Calu3 (cell line): Measurements from ENCODE around the gene MFN2. TPM values are rescaled to one million over a fixed set of nuclear protein-coding genes. Genes with fewer than 3 reads are reported as not detected.

ENCODE experiments used
- BruUV-seq: library from RNA; stranded (reverse); fragments of 400-500 nt; replicated peaks from 2 replicates; lab custom pipeline; 2021; lab: Mats Ljungman, UMichigan
- CTCF ChIA-PET: fragments of 300-600 bp; sonication (Branson Sonifier 250); formaldehyde crosslinking; loops from one replicate; lab custom pipeline; 2022; ENCODE audit warnings: antibody characterized with exemption; lab: Charles Lee
- DNase-seq: peaks from one replicate; pipeline ENCODE4 v3.0.0; 2022
- H3K27ac Mint-ChIP-seq: one replicate; pipeline ENCODE4 v1.8.0; 2022; ENCODE audit warnings: mixed read lengths; ENCODE audit not compliant: unreplicated experiment
- H3K27me3 Mint-ChIP-seq: one replicate; pipeline ENCODE4 v1.8.0; 2022; ENCODE audit warnings: mixed read lengths; ENCODE audit not compliant: unreplicated experiment
- H3K36me3 Mint-ChIP-seq: one replicate; pipeline ENCODE4 v1.8.0; 2022; ENCODE audit warnings: mild to moderate bottlenecking, moderate library complexity, mixed read lengths; ENCODE audit not compliant: insufficient read depth, unreplicated experiment
- H3K4me1 Mint-ChIP-seq: one replicate; pipeline ENCODE4 v1.8.0; 2022; ENCODE audit warnings: mild to moderate bottlenecking, low read depth, mixed read lengths; ENCODE audit not compliant: unreplicated experiment
- H3K4me3 Mint-ChIP-seq: one replicate; pipeline ENCODE4 v1.8.0; 2022; ENCODE audit warnings: mild to moderate bottlenecking, low read depth, moderate library complexity, mixed read lengths; ENCODE audit not compliant: unreplicated experiment
- H3K9me3 Mint-ChIP-seq: one replicate; pipeline ENCODE4 v1.8.0; 2022; ENCODE audit warnings: low read depth, mixed read lengths; ENCODE audit not compliant: unreplicated experiment
- CTCF ChIP-seq: fragments of 200-600 bp; IDR thresholded peaks from one replicate; pipeline ENCODE4 v1.8.0; 2022; ENCODE audit warnings: antibody characterized with exemption; ENCODE audit not compliant: unreplicated experiment
- intact Hi-C: fragments of 100-400 bp; cut with micrococcal nuclease; formaldehyde crosslinking; loops from one replicate; pipeline ENCODE4 v1.10.0; 2022; ENCODE audit not compliant: unreplicated experiment
- total RNA-seq: library from RNA; stranded (reverse); gene quantifications from 2 replicates; pipeline ENCODE4 v1.2.3, GENCODE V29; 2022

The MFN2 gene
- total RNA-seq, 1 experiment from 2014 or later: 61.8 TPM

- no peaks in the 10 kb centered on the region for H3K9me3 Mint-ChIP-seq
- H3K4me3 Mint-ChIP-seq: no peak overlapping the region
- peaks cover 13% of the 10 kb centered on the region for H3K4me1 Mint-ChIP-seq
- peak overlapping the region; percentile 18 for H3K27ac Mint-ChIP-seq
- TF ChIP-seq CTCF: no peak
- H3K27me3 Mint-ChIP-seq: no peaks in the 10 kb centered on the region
- no peak for DNase-seq
- BruUV-seq: no TSS peak
- intact Hi-C loops: no loop called here
- CTCF ChIA-PET: no interaction called here
- H3K36me3 Mint-ChIP-seq: no peaks in the 10 kb centered on the region
These were observed 72.9 kb downstream of the MFN2 start for GRCh38 chr1:12052997-12053686.

GRCh38 chr1:12053752-12054548, 73.7 kb downstream of the MFN2 start:
- H3K27ac Mint-ChIP-seq: no peak overlapping the region
- no peak for DNase-seq
- peaks cover under 1% of the 10 kb centered on the region for H3K27me3 Mint-ChIP-seq
- intact Hi-C loops: no loop called here
- no peaks in the 10 kb centered on the region for H3K36me3 Mint-ChIP-seq
- no peak overlapping the region for H3K4me3 Mint-ChIP-seq
- H3K9me3 Mint-ChIP-seq: no peaks in the 10 kb centered on the region
- peaks cover 13% of the 10 kb centered on the region for H3K4me1 Mint-ChIP-seq
- CTCF ChIA-PET: no interaction called here
- no TSS peak for BruUV-seq
- no peak for TF ChIP-seq CTCF

DNA sequence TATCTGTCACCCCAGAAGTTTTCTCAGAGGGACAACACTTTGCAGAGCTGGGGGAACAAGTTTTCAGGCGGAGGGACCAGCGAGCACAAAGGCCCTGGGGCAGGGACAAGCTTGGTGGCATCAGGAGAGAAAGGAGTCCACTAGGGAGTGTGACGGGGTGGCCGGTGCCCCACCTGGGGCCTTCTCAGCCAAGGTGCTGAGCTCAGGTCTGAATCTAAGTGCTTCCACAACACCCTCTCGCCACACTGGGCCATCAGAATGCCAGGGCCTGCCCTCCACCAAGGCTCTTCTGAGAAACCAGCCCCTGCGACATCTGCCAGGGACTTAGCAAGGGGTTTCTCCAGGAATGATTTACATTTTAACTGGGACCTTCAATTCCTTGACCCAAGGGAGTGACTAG, 75.0 kb downstream of the MFN2 start:
- no peaks in the 10 kb centered on the region for H3K36me3 Mint-ChIP-seq
- intact Hi-C loops: no loop called here
- H3K27me3 Mint-ChIP-seq: peaks cover 14% of the 10 kb centered on the region
- H3K4me3 Mint-ChIP-seq: no peak overlapping the region
- CTCF ChIA-PET: no interaction called here
- no peak for TF ChIP-seq CTCF
- H3K9me3 Mint-ChIP-seq: no peaks in the 10 kb centered on the region
- BruUV-seq: no TSS peak
- no peak for DNase-seq
- H3K27ac Mint-ChIP-seq: no peak overlapping the region
- peaks cover 13% of the 10 kb centered on the region for H3K4me1 Mint-ChIP-seq

- Mint-ChIP-seq H3K27ac (no peak overlapping the region), H3K27me3 (peaks cover 19% of the 10 kb centered on the region), H3K36me3 (no peaks in the 10 kb centered on the region), H3K4me1 (peaks cover 13% of the 10 kb centered on the region), H3K9me3 (no peaks in the 10 kb centered on the region), H3K4me3 (no peak overlapping the region)
- no TSS peak for BruUV-seq
- intact Hi-C loops: no loop called here
- no peak for DNase-seq
- CTCF ChIA-PET: no interaction called here
- TF ChIP-seq CTCF: no peak
These were observed 76.1 kb downstream of the MFN2 start for GRCh38 chr1:12056331-12056841.
